ENCODE results near the gene TK1. TPM values are rescaled to one million over a fixed set of nuclear protein-coding genes. Genes with fewer than 3 reads are reported as not detected.
A peak's percentile ranks its signal among the peaks of the same experiment; 100 is the strongest.
"Not testable (repeated sequence)": the region's sequence is repeated elsewhere in the genome, so short reads cannot be mapped to it uniquely, and the experiment has no call there.

Gene TK1
- total RNA-seq, 1 donor from 2014 or later: 3.8 TPM

DNA sequence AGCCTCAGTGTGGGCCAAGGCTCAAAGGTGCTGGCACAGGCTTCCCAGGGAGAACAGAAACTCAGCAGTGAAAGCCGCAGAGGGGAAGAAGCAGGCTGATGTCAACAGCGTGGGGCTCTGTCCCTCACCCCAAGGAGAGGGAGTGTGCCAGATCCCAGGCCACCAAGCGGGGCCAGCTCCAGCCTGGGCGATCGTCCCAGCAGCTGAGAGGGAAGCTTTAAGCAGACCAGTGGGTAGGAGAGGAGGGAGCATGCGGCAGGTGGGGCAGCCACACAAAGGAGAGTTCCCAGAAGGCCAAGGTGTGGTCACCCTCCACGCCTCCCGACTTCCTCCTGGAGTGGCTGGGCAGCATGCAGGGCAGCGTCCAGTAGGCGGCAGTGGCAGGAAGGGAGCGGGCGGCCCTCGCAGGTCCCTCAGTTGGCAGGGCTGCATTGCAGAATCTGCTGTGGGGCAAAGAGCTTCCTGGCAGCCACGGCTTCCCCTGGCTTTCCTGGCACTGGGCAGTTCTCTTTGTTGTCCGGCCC, 12.4 kb downstream of the TK1 start:
- H3K4me1 Mint-ChIP-seq: peaks cover 83% of the 10 kb centered on the region
- peaks cover 66% of the 10 kb centered on the region for H3K36me3 Mint-ChIP-seq (ENCODE audit: low read depth)
- intact Hi-C loops (cut with micrococcal nuclease): no loop called here
- no peaks in the 10 kb centered on the region for H3K9me3 Mint-ChIP-seq
- DNase-seq: no peak
- H3K4me3 Mint-ChIP-seq: peak overlapping the region; percentile 84
- ChIA-PET POLR2A (interaction anchor here (0.6 to 33.1 kb wide), 8 partner anchors 9 to 604 kb away, joined by 3 to 2404 read pairs (median 7); partner anchors contain the start of genes AFMID, C17orf99, TK1 and TMC6), CTCF (interaction anchor here (0.6 to 9.7 kb wide), 9 partner anchors 9 to 74 kb away, joined by 3 to 220 read pairs (median 4); partner anchors contain the start of genes TMC6 and TMC8)
- H3K27me3 Mint-ChIP-seq: no peaks in the 10 kb centered on the region
- TF ChIP-seq CTCF (IDR thresholded peaks at IDR 0.05): no peak
- no peak for ATAC-seq (ENCODE audit: low read depth)
- H3K27ac Mint-ChIP-seq: peak overlapping the region; percentile 90

DNA sequence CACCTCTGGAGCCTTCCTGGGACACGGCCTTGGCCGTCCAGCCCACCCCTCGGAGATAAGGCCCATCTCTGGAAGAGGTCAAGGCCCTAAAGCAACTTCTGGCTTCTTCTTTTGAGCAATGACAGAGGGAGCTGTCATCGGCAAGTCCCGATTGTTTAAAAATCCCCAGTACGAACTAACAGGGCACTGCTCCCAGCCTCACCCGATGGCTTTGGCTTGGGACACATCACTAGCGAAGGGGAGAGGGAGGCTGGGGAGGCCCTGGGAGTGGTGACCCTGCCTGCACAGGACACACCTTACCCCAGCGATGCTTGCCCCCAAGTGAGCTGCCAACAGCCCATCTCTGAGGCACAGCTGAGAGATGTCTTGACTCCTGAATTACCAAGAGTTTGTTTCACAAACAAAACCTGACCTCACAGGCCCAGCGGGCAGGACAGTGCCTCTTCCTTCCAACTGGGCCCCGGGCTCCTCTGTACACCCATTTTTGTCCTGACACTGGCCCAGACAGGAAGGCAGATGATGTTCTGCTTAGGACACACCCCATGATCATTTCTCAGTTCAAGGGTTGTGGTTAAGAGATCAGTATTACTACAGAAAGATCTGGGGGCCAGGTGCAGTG, 13.6 kb downstream of the TK1 start:
- Mint-ChIP-seq H3K27ac (peak overlapping the region; percentile 90), H3K36me3 (ENCODE audit: low read depth) (peaks cover 68% of the 10 kb centered on the region), H3K4me1 (peaks cover 80% of the 10 kb centered on the region), H3K27me3 (no peaks in the 10 kb centered on the region), H3K9me3 (no peaks in the 10 kb centered on the region), H3K4me3 (peak overlapping the region; percentile 84)
- peak; percentile 45 for ATAC-seq (ENCODE audit: low read depth)
- intact Hi-C loops (cut with micrococcal nuclease): no loop called here
- DNase-seq: no peak
- no peak for TF ChIP-seq CTCF (IDR thresholded peaks at IDR 0.05)
- CTCF ChIA-PET: interaction anchor here (0.9 to 9.7 kb wide), 5 partner anchors 10 to 113 kb away, joined by 3 to 220 read pairs (median 3); partner anchors contain the start of genes TMC6 and TMC8
- POLR2A ChIA-PET: interaction anchor here (1.2 to 33.1 kb wide), 5 partner anchors 14 to 103 kb away, joined by 3 to 2404 read pairs (median 42); partner anchors contain the start of genes AFMID, C17orf99, TK1 and TMC6

DNA sequence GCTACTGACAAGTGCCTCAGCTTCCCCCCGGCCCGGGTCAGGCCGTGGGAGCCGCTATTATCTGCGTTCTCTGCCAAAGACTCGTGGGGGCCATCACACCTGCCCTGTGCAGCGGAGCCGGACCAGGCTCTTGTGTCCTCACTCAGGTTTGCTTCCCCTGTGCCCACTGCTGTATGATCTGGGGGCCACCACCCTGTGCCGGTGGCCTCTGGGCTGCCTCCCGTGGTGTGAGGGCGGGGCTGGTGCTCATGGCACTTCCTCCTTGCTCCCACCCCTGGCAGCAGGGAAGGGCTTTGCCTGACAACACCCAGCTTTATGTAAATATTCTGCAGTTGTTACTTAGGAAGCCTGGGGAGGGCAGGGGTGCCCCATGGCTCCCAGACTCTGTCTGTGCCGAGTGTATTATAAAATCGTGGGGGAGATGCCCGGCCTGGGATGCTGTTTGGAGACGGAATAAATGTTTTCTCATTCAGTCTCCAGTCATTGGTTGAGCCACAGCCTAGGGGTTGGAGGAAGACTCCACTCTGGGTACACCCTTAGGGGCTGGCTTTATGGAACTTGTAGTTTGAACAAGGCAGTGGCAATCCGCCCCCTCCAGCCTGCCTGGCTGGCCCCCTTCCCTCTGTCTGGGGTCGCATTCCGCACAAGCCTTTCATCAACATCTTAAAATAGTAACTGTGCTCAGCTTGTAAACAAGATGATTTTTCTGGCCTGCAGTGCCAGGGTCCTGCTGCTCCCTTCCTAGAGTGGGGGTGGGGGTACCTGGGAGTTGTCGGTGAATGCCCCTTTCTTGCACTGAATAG, 14.4 kb downstream of the TK1 start:
- peaks cover 68% of the 10 kb centered on the region for H3K36me3 Mint-ChIP-seq (ENCODE audit: low read depth)
- DNase-seq: peak; percentile 43
- ChIA-PET CTCF (interaction anchor here (0.9 to 9.7 kb wide), 3 partner anchors 32 to 60 kb away, joined by 3 to 220 read pairs (median 5); partner anchors contain the start of genes TMC6 and TMC8), POLR2A (interaction anchor here (0.7 to 33.1 kb wide), 3 partner anchors 31 to 104 kb away, joined by 3 to 2404 read pairs (median 3); partner anchors contain the start of genes C17orf99, TMC6 and TMC8)
- TF ChIP-seq CTCF (IDR thresholded peaks at IDR 0.05): no peak
- H3K9me3 Mint-ChIP-seq: no peaks in the 10 kb centered on the region
- intact Hi-C loops (cut with micrococcal nuclease): loop anchor here (1.0 kb wide), 1 partner anchor 17 kb away; no protein-coding TSS in a partner anchor
- peak overlapping the region; percentile 90 for H3K27ac Mint-ChIP-seq
- no peak for ATAC-seq (ENCODE audit: low read depth)
- H3K4me3 Mint-ChIP-seq: peak overlapping the region; percentile 84
- peaks cover 81% of the 10 kb centered on the region for H3K4me1 Mint-ChIP-seq
- H3K27me3 Mint-ChIP-seq: no peaks in the 10 kb centered on the region

- intact Hi-C loops (cut with micrococcal nuclease): loop anchor here (1.0 kb wide), 1 partner anchor 16 kb away; no protein-coding TSS in a partner anchor
- Mint-ChIP-seq H3K27ac (peak overlapping the region; percentile 90), H3K36me3 (ENCODE audit: low read depth) (peaks cover 68% of the 10 kb centered on the region), H3K4me1 (peaks cover 78% of the 10 kb centered on the region), H3K4me3 (peak overlapping the region; percentile 84)
- not testable (repeated sequence) for ATAC-seq (ENCODE audit: low read depth); DNase-seq; H3K27me3 Mint-ChIP-seq; H3K9me3 Mint-ChIP-seq
- CTCF ChIA-PET: interaction anchor here (0.6 to 9.7 kb wide), 3 partner anchors 20 to 41 kb away, joined by 3 to 220 read pairs (median 5); partner anchors contain the start of genes TMC6 and TMC8
- POLR2A ChIA-PET: interaction anchor here (0.6 to 33.1 kb wide), 2 partner anchors 30 to 41 kb away, joined by 4 to 2404 read pairs; partner anchors contain the start of genes C17orf99, TMC6 and TMC8
Measured at GRCh38 chr17:78171591-78172248, 15.1 kb downstream of the TK1 start.
